ENCODE measurements around the gene TRPV4.

GRCh38 chr12:109737126-109737525 lies 96.1 kb downstream of the TRPV4 start:
- TF ChIP-seq CTCF (IDR thresholded peaks at IDR 0.05) (no peak), POLR2AphosphoS5 (IDR thresholded peaks at IDR 0.05; ENCODE audit: insufficient read depth in 1 of 2, low read depth in 1 of 2) (no peak), POLR2A (IDR thresholded peaks at IDR 0.05) (no peak)

Data from vagina (tissue), 2 donors.